ENCODE data around the gene RGP1.

RGP1 gene

GRCh38 chr9:35771534-35771933, 22.4 kb downstream of the RGP1 start:
- H4K20me1 ChIP-seq (ENCODE audit: control insufficient read depth, insufficient read depth, low read depth, low read length), result no peaks in the 10 kb centered on the region
- H3K36me3 ChIP-seq (ENCODE audit: control insufficient read depth, low read length), result no peaks in the 10 kb centered on the region; the same call in 1 of the 2 replicates
- no peaks in the 10 kb centered on the region for H3K27me3 ChIP-seq (ENCODE audit: control insufficient read depth, low read length)
- no peak overlapping the region for H3K4me3 ChIP-seq (ENCODE audit: low read length)
- TF ChIP-seq CTCF (IDR thresholded peaks at IDR 0.05; ENCODE audit: low read depth, low read length, poor library complexity, severe bottlenecking) (no peak), EZH2phosphoT487 (IDR thresholded peaks at IDR 0.05; ENCODE audit: borderline replicate concordance, low read length) (no peak)
- peaks cover 16% of the 10 kb centered on the region for H3K4me1 ChIP-seq (ENCODE audit: control insufficient read depth, low read length)
- no peaks in the 10 kb centered on the region for H3K9me3 ChIP-seq (ENCODE audit: control insufficient read depth, insufficient read depth, low read length)
- no peak overlapping the region for H3K4me2 ChIP-seq (ENCODE audit: low read length)
- no peaks in the 10 kb centered on the region for H3K9me2 ChIP-seq (replicated peaks; ENCODE audit: control insufficient read depth, low read length)
- H3F3A ChIP-seq (ENCODE audit: control insufficient read depth, insufficient read depth), result no peaks in the 10 kb centered on the region
- no peak overlapping the region for H3K27ac ChIP-seq (ENCODE audit: low read depth, low read length)
- no peaks in the 10 kb centered on the region for H3K79me2 ChIP-seq (ENCODE audit: control insufficient read depth, low read length)

DNA sequence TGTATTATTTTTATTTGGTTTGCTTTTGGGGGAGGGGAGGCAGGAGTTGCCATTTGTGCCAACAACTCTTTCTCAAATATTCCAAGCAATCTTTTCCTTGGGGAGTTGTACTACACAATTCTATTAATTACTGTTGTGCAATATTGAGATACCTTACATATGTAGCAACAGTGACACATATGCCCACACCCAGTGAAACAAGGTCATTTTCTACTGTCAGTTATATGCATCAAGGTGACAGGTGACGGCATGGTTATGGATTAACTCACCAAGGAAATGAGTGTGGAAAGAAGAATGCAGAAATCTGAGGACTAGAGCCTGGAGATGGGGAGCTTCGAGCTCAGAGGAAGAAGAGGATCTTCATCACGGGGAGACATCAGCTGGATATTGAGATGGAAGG, 22.9 kb downstream of the RGP1 start:
- no peaks in the 10 kb centered on the region for H3K27me3 ChIP-seq (ENCODE audit: control insufficient read depth, low read length)
- H3F3A ChIP-seq (ENCODE audit: control insufficient read depth, insufficient read depth), result no peaks in the 10 kb centered on the region
- H3K4me2 ChIP-seq (ENCODE audit: low read length), result no peak overlapping the region
- no peaks in the 10 kb centered on the region for H4K20me1 ChIP-seq (ENCODE audit: control insufficient read depth, insufficient read depth, low read depth, low read length)
- H3K27ac ChIP-seq (ENCODE audit: low read depth, low read length), result no peak overlapping the region
- H3K79me2 ChIP-seq (ENCODE audit: control insufficient read depth, low read length), result no peaks in the 10 kb centered on the region
- H3K9me3 ChIP-seq (ENCODE audit: control insufficient read depth, insufficient read depth, low read length), result no peaks in the 10 kb centered on the region
- H3K4me1 ChIP-seq (ENCODE audit: control insufficient read depth, low read length), result peaks cover 16% of the 10 kb centered on the region
- no peak overlapping the region for H3K4me3 ChIP-seq (ENCODE audit: low read length)
- H3K9me2 ChIP-seq (replicated peaks; ENCODE audit: control insufficient read depth, low read length), result no peaks in the 10 kb centered on the region
- no peaks in the 10 kb centered on the region; the same call in 1 of the 2 replicates for H3K36me3 ChIP-seq (ENCODE audit: control insufficient read depth, low read length)
- TF ChIP-seq CTCF (IDR thresholded peaks at IDR 0.05; ENCODE audit: low read depth, low read length, poor library complexity, severe bottlenecking), result no peak
- no peak for TF ChIP-seq EZH2phosphoT487 (IDR thresholded peaks at IDR 0.05; ENCODE audit: borderline replicate concordance, low read length)

DNA sequence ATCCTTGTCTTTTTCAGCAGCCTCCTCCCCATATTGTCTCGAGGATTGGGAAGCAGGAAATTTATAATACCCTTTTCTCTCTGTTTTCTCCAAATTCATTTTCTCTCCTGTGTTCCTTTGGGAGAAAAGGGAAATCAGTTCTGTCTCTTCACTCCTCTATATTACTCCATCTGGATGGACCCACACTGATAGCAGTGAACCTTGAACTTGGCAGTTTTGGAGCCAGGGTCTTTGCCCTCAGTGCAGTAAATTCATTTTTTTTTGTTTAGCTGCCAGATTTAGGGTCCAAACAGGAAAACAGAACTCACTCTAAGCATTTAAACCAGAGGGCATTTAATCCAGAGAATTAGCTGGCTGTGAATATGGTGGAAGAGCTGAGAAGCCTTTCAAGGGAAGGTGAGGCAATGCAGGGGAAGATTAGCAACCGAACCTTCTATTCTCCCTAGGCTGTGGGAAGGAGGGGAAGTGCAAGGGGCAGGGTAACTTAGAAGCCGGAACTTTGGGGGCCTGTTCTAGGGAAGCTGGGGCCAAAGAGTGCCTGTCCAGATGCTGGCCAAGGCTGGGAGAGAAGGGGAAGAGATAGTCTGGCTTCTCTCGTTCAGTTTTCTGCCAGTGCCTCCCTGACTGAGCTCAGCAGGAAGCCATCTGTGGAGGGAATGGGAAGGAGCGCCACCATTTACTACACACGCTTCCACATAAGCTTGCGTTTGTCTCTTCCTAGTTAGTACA, 26.0 kb downstream of the RGP1 start:
- H3K79me2 ChIP-seq (ENCODE audit: control insufficient read depth, low read length), result no peaks in the 10 kb centered on the region
- no peaks in the 10 kb centered on the region for H3F3A ChIP-seq (ENCODE audit: control insufficient read depth, insufficient read depth)
- H3K4me2 ChIP-seq (ENCODE audit: low read length), result no peak overlapping the region
- no peak for TF ChIP-seq EZH2phosphoT487 (IDR thresholded peaks at IDR 0.05; ENCODE audit: borderline replicate concordance, low read length)
- H3K4me3 ChIP-seq (ENCODE audit: low read length), result no peak overlapping the region
- no peak overlapping the region for H3K27ac ChIP-seq (ENCODE audit: low read depth, low read length)
- H3K4me1 ChIP-seq (ENCODE audit: control insufficient read depth, low read length), result peaks cover 16% of the 10 kb centered on the region
- H3K27me3 ChIP-seq (ENCODE audit: control insufficient read depth, low read length), result no peaks in the 10 kb centered on the region
- H4K20me1 ChIP-seq (ENCODE audit: control insufficient read depth, insufficient read depth, low read depth, low read length), result no peaks in the 10 kb centered on the region
- H3K9me3 ChIP-seq (ENCODE audit: control insufficient read depth, insufficient read depth, low read length), result no peaks in the 10 kb centered on the region
- H3K36me3 ChIP-seq (ENCODE audit: control insufficient read depth, low read length), result no peaks in the 10 kb centered on the region; the same call in 1 of the 2 replicates
- no peaks in the 10 kb centered on the region for H3K9me2 ChIP-seq (replicated peaks; ENCODE audit: control insufficient read depth, low read length)

GRCh38 chr9:35776018-35776417, 26.9 kb downstream of the RGP1 start:
- Histone ChIP-seq H3K36me3 (ENCODE audit: control insufficient read depth, low read length) (no peaks in the 10 kb centered on the region; the same call in 1 of the 2 replicates), H3K27ac (ENCODE audit: low read depth, low read length) (no peak overlapping the region), H3K4me2 (ENCODE audit: low read length) (peak overlapping the region; percentile 10; the same call in 1 of the 2 replicates), H3K27me3 (ENCODE audit: control insufficient read depth, low read length) (no peaks in the 10 kb centered on the region), H3K9me3 (ENCODE audit: control insufficient read depth, insufficient read depth, low read length) (no peaks in the 10 kb centered on the region), H3K79me2 (ENCODE audit: control insufficient read depth, low read length) (no peaks in the 10 kb centered on the region), H4K20me1 (ENCODE audit: control insufficient read depth, insufficient read depth, low read depth, low read length) (no peaks in the 10 kb centered on the region), H3K4me3 (ENCODE audit: low read length) (no peak overlapping the region), H3F3A (ENCODE audit: control insufficient read depth, insufficient read depth) (no peaks in the 10 kb centered on the region), H3K4me1 (ENCODE audit: control insufficient read depth, low read length) (peaks cover 16% of the 10 kb centered on the region), H3K9me2 (replicated peaks; ENCODE audit: control insufficient read depth, low read length) (no peaks in the 10 kb centered on the region)
- TF ChIP-seq EZH2phosphoT487 (IDR thresholded peaks at IDR 0.05; ENCODE audit: borderline replicate concordance, low read length) (no peak), CTCF (IDR thresholded peaks at IDR 0.05; ENCODE audit: low read depth, low read length, poor library complexity, severe bottlenecking) (no peak)

Data from DOHH2 (cell line).